Measurements from ENCODE around the gene TNP2.

TNP2 gene

GRCh38 chr16:11254913-11255736 lies 14.0 kb downstream of the TNP2 start:
- no peak for DNase-seq

DNA sequence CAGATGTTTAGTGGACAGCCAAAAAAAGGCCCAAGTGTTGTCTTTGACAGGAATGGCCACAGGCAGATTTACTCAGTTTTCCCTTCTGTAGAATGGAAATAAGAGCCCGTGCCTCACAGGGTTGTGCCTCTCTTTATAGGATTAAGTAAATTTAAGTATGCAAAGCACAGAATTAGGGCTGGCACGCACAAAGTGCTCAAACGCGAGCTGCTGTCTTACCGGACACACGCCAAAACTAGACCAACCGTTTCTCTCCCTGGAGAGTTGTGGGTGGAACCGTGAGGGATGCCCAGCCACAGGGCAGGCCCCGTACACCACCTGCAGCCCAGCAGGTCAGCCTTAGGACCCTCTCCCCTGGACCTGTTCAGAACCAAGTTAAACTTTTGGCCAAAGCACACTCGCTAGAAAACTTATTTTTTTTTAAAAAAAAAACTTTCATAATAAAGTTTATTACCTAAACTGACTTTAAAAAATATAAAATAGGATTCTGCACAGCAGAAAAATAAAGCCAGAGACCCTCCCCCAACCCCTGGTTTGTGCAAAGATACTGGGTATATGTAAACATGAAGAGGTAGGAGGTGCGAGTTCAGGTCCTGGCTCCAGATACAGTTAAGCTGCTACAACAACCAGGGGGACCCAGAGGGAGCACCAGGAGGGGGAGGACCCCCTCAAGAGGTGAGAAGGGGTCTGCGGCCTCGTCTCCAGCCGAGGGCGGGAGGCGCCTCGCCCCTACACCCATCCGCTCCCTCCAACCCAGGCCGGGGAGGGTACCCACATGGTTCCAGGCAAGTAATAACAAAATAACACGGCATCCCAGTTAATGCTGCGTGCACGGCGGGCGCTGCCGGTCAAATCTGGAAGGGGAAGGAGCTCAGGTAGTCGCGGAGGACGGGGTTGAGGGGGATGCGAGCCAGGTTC lies 14.9 kb downstream of the TNP2 start:
- DNase-seq = no peak

DNA sequence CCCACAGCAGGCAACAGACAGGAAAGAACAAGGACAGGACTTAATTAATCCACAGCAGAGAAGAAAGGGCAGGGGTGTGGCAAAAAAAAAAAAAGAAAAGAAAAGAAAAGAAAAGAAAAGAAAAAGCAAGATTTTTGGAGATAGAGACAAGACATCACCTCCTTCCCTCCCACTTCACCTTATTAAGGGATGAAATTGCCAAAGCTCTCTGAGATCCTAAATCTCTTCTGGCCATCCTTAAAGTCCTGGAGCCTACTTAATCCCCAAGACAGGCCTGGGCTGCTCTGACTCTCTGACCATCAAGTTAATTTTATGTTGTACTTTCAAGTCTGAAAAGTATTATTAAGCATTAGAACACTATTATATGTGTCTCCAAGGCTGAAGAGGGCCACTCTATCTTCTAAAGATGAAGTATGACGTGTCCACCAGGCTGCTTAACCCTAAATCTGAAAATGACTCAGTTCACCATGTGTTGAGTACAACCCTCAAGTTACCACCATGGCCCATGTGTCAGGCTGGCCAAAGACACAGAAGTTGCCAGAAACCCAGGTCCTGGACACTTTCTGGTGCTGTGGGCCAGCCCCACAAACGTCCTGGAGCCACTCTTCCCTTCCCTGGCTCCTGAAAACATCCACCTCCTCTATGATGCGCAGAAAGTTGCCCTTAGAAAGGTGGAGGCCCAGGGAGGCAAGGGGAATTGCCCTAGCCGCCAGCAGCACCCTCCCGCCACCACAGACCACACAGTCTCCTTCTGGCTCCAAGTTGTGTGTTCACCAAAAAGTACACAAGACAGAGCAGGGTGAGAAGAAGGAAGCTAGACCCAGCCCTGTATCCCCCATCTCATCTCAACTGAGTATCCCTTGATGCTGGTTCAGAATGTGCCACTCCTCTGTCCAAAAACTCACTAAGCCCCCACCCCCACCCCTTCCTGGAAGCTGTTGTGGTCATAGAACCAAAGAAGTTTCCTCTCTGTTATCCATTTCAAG lies 15.8 kb downstream of the TNP2 start:
- DNase-seq = no peak

DNA sequence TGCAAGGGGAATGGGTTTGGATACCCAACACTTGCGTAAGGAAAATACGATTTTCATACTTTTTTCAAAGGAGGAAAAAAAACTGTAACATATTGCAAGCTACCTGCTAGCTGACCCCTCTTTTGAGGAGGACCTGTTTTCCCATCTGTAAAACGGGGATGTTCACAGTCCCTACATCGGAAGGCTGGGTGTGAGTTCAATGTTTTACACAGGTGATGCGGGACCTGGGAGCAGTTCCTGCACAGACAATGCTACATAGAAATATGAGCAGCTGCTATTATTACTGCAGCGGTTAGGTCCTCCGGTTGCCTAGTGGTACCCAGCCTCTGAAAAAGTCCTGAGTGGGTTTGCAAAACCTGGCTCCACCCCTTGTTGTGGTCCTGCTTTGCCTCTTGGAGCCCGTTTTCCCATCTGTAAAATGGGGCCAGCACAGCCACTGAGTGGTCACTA lies 16.6 kb downstream of the TNP2 start:
- no peak for DNase-seq

GRCh38 chr16:11251525-11252481 lies 17.3 kb downstream of the TNP2 start:
- no peak for DNase-seq

DNA sequence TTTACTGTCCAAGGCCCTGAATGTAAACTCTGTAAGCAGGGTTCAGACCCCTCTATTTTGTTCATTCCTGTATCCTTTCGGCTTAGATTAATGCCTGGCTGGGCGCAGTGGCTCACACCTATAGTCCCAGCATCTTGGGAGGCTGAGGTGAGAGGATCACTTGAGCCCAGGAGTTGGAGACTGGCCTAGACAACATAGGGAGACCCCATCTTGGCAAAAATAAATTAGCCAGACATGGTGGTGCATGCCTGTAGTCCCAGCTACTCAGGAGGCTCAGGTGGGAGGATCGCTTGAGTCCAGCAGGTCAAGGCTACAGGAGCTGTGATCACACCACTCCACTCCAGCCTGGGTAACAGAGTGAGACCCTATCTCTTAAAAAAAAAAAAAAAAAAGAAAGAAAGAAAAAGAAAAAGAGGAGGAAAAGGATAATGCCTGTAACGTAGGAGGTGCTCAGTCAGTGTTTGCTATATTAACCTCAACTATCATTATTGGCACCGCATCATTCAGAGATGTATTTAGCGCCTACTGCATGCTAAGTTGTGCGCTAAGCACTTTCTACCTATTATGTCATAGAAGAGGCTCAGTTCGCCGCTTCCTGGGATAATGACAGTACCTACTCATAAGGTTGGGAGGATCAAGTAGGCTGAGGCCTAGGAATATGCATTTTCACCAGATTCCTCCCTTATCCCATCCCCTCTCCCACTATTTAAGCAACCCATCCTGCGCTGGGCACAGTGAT lies 18.2 kb downstream of the TNP2 start:
- DNase-seq = no peak

GRCh38 chr16:11250091-11250785 lies 18.9 kb downstream of the TNP2 start:
- DNase-seq = no peak

DNA sequence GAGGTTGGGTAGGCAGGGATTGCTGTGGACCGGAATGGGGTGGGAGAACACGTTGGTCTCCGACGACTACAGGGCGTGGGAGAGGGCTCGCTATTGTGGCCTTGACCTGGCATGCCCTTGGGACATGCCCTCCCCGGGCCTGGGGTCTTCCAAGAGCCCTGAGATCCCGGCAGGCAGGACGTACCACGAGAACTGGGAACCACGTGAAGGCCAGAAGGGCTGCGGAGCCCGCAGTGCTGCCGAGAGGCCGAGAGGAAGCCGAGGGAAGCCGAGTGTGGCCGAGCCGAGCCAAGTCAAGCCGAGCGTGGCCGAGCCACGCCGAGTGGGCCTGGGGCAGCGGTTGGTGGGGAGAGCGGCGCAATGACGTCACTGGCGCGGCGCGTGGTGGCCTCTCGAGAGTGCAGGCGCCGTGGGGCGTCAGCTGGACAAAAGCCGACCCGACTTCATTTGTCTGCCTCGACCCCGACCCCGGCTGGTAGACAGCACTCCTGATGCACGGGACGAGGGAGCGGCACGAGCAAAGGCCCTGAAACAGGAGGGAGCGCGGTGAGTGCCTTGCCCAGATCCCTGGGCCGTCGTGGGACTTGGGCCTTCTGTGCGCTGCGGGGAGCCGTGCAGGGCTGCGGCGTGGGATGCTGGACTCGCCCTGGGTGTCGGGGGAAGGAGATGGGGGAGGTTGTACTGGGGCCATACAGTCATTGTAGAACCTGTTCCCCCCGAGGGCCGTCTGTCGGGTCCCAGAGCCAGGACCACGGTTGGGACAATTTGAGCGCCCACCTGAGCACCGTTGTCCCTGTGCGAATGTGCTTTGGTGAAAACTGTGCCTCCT lies 19.7 kb downstream of the TNP2 start:
- no peak for DNase-seq

GRCh38 chr16:11248133-11248532 lies 21.0 kb downstream of the TNP2 start:
- no peak for DNase-seq

GRCh38 chr16:11245988-11246387 lies 23.1 kb downstream of the TNP2 start:
- DNase-seq = no peak

GRCh38 chr16:11245222-11245737 lies 23.8 kb downstream of the TNP2 start:
- DNase-seq = no peak

DNA sequence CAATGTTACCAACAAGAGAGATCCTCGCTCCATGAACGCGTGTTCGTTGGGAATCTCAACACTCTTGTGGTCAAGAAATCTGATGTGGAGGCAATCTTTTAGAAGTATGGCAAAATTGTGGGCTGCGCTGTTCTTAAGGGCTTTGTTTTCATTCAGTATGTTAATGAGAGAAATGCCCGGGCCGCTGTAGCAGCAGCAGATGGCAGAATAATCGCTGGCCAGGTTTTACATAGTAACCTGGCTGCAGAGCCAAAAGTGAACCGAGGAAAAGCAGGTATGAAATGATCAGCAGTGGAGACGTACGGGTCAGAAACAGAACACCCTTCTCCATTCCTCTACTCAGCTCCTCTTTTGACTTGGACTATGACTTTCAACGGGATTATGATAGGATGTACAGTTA lies 26.5 kb downstream of the TNP2 start:
- no peak for DNase-seq

GRCh38 chr16:11241480-11242204 lies 27.5 kb downstream of the TNP2 start:
- no peak for DNase-seq

GRCh38 chr16:11240636-11241473 lies 28.3 kb downstream of the TNP2 start:
- no peak for DNase-seq

DNA sequence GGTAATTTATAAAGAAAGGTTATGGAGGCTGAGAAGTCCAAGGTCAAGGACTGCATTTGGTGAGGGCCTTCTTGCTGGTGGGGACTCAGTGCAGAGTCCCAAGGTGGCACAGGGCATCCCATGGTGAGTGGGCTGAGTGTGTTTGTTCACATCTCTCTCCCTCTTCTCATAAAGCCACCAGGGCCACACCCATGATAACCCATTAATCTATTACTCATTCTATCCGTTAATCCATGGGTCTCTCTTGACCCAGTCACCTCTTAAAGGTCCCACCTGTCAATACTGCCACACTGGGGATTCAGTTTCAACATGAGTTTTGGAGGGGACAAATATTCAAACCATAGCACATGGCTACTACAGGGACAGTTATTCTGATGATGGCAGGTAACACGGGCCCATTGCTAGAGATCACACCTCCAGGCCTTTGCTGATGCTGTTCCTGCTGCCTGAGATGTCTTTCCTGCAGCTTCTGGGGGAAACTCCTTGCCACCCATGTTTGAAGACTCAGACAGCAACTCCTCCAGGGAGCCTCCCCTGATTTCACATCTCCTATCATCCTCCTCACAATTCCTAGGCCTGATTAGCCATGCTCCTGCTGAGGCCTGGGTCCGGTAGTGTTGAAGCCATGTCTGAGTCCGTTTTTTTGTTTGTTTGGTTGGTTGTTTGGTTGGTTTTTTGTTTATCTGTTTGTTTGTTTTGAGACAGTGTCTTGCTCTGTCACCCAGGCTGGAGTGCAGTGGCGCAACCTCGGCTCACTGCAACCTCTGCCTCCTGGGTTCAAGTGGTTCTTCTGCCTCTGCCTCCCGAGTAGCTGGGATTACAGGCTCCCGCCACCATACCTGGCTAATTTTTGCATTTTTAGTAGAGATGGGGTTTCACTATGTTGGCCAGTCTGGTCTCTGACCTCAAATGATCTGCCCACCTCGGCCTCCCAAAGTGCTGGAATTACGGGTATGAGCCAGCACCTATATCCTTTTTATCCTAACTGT lies 29.2 kb downstream of the TNP2 start:
- no peak for DNase-seq
